ENCODE data around the gene TEX54.

DNA sequence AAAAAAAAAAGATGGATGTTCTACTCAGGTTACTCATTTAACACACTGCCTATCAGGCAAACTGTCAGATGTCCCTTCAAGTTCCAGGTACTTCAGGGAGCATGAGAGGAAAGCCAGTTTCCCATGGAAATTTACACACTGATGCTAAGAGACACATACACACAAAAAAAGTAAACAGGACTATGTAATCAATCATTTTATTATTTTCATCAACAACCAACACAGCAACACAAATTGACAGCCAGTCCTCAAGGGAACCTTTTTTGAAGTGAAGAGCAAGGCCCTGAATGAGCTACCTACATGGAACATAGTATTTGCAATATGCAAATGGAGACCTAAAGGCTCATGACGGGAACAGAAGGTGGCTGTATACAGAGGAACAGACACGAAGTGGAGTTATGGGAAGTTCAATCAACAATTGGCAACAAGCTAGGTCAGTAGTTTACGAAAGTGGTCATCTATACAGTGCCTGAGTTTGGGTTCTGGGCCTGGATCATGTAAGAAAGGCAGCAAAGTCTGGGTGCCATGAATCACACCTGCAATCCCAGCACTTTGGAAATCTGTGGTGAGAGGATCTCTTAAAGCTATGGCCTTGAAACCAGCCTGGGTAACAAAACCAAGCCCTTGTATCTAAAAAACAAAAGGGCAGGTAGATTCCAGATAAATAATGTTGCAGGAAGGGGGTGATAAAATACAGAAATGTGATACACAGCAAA, 19.3 kb upstream of the TEX54 start:
- TF ChIP-seq, protein P1, sequence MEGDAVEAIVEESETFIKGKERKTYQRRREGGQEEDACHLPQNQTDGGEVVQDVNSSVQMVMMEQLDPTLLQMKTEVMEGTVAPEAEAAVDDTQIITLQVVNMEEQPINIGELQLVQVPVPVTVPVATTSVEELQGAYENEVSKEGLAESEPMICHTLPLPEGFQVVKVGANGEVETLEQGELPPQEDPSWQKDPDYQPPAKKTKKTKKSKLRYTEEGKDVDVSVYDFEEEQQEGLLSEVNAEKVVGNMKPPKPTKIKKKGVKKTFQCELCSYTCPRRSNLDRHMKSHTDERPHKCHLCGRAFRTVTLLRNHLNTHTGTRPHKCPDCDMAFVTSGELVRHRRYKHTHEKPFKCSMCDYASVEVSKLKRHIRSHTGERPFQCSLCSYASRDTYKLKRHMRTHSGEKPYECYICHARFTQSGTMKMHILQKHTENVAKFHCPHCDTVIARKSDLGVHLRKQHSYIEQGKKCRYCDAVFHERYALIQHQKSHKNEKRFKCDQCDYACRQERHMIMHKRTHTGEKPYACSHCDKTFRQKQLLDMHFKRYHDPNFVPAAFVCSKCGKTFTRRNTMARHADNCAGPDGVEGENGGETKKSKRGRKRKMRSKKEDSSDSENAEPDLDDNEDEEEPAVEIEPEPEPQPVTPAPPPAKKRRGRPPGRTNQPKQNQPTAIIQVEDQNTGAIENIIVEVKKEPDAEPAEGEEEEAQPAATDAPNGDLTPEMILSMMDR (IDR thresholded peaks at IDR 0.05; ENCODE audit: poor library complexity) = no peak
- no peak for TF ChIP-seq EZH2phosphoT487 (IDR thresholded peaks at IDR 0.05; ENCODE audit: low read depth, severe bottlenecking, unreplicated experiment)
- no peak for TF ChIP-seq EZH2 (IDR thresholded peaks at IDR 0.05; ENCODE audit: borderline replicate concordance)
